Measurements from ENCODE around the gene ZG16. TPM values are rescaled to one million over a fixed set of nuclear protein-coding genes. Genes with fewer than 3 reads are reported as not detected.
A peak's percentile ranks its signal among the peaks of the same experiment; 100 is the strongest.

ZG16 gene
- total and polyA plus RNA-seq, 7 experiments from 2014 or later, result not detected

GRCh38 chr16:29820730-29821642 lies 42.9 kb downstream of the ZG16 start:
- Mint-ChIP-seq H3K4me1 (peaks cover 46 to 91% (median 71%) of the 10 kb centered on the region in 7 donors), H3K27me3 (peaks cover 0 to under 1% (median 0%) of the 10 kb centered on the region in 5 donors), H3K9me3 (peaks cover 0 to under 1% (median 0%) of the 10 kb centered on the region in 11 donors), H3K27ac (peak overlapping the region; percentile 89 to 99 (median 96)), H3K36me3 (peaks cover 4 to 40% (median 13%) of the 10 kb centered on the region in 5 donors), H3K4me3 (peak overlapping the region; percentile 86 to 99 (median 97))
- H3K27ac ChIP-seq (ENCODE audit: low read depth, low read length), result peak overlapping the region; percentile 84
- ATAC-seq (peak; percentile 44), DNase-seq (peak in 3 of 9 donors; percentile 20 to 44 (median 20))
- intact Hi-C loops (cut with micrococcal nuclease), result loop anchor here (1.0 to 5.0 kb wide), 5 partner anchors 16 to 106 kb away; partner anchors contain the start of genes CDIPT (in 2 of the 2), KCTD13 (in 1 of the 2) and KIF22 (in 1 of the 2)
- H3K9me3 ChIP-seq (ENCODE audit: control insufficient read depth in 2 of 3, low read length in 3 of 3), result no peaks in the 10 kb centered on the region
- H3K4me3 ChIP-seq (ENCODE audit: low read length), result peak overlapping the region; percentile 95
- no peaks in the 10 kb centered on the region for H3K27me3 ChIP-seq (ENCODE audit: control insufficient read depth in 2 of 2, insufficient read depth in 2 of 2, low read length in 2 of 2)
- peaks cover 66 to 73% of the 10 kb centered on the region in 2 donors for H3K4me1 ChIP-seq (ENCODE audit: control insufficient read depth in 2 of 2, insufficient read depth in 2 of 2, low read length in 2 of 2)
- CTCF ChIA-PET, result interaction anchor here (0.5 to 9.4 kb wide), 6 partner anchors 11 to 120 kb away, joined by 3 to 108 read pairs (median 4); partner anchors contain the start of gene KIF22
- POLR2A ChIA-PET, result interaction anchor here (0.8 to 6.7 kb wide), 15 partner anchors 7 to 245 kb away, joined by 3 to 109 read pairs (median 5); partner anchors contain the start of genes ALDOA, KIF22, MAZ and PRRT2
- H3K36me3 ChIP-seq (ENCODE audit: control insufficient read depth in 2 of 3, insufficient read depth in 3 of 3, low read length in 3 of 3), result peaks cover 0 to 19% (median 0%) of the 10 kb centered on the region in 3 experiments

DNA sequence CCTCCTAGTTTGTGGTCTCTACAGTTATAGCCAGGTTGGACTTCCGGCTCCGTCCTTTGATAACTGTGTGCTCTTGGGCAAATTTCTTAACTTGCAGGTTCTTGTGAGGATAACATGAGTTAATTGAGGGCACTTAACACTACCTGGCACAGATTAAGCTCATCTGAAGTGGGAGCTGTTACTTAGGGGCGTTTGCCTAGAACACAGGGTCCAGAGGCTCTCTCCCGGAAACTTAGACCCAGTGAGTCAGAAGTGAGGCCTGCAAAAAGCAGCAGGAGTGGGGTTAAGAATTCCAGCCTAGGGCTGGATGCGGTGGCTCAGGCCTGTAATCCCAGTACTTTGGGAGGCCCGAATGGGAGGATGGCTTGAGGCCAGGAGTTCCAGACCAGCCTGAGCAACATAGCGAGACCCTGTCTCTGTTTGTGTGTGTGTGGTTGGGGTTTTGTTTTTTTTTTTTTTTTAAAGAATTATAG lies 43.6 kb downstream of the ZG16 start:
- peak overlapping the region; percentile 86 to 99 (median 97) for H3K4me3 Mint-ChIP-seq
- peak overlapping the region; percentile 89 to 99 (median 96) for H3K27ac Mint-ChIP-seq
- ChIA-PET CTCF (interaction anchor here (0.6 to 9.4 kb wide), 4 partner anchors 14 to 121 kb away, joined by 3 to 108 read pairs (median 30); no protein-coding TSS in a partner anchor), POLR2A (interaction anchor here (0.6 to 4.4 kb wide), 10 partner anchors 10 to 139 kb away, joined by 3 to 28 read pairs (median 6); partner anchors contain the start of genes KIF22 and PRRT2)
- H3K9me3 ChIP-seq (ENCODE audit: control insufficient read depth in 2 of 3, low read length in 3 of 3), result no peaks in the 10 kb centered on the region
- peak overlapping the region; percentile 84 for H3K27ac ChIP-seq (ENCODE audit: low read depth, low read length)
- no peaks in the 10 kb centered on the region for H3K27me3 ChIP-seq (ENCODE audit: control insufficient read depth in 2 of 2, insufficient read depth in 2 of 2, low read length in 2 of 2)
- peak overlapping the region; percentile 95 for H3K4me3 ChIP-seq (ENCODE audit: low read length)
- H3K9me3 Mint-ChIP-seq, result no peaks in the 10 kb centered on the region
- ATAC-seq, result no peak
- no peaks in the 10 kb centered on the region for H3K27me3 Mint-ChIP-seq
- H3K4me1 ChIP-seq (ENCODE audit: control insufficient read depth in 2 of 2, insufficient read depth in 2 of 2, low read length in 2 of 2), result peaks cover 72 to 78% of the 10 kb centered on the region in 2 donors
- no peak for DNase-seq
- peaks cover 0 to 19% (median 0%) of the 10 kb centered on the region in 3 experiments for H3K36me3 ChIP-seq (ENCODE audit: control insufficient read depth in 2 of 3, insufficient read depth in 3 of 3, low read length in 3 of 3)
- H3K4me1 Mint-ChIP-seq, result peaks cover 47 to 97% (median 72%) of the 10 kb centered on the region in 7 donors
- H3K36me3 Mint-ChIP-seq, result peaks cover 4 to 38% (median 13%) of the 10 kb centered on the region in 5 donors
- intact Hi-C loops (cut with micrococcal nuclease), result loop anchor here in 1 of 2 donors (2.0 to 5.0 kb wide), 2 partner anchors 17 to 106 kb away; partner anchors contain the start of gene KCTD13

- H3K27me3 ChIP-seq (ENCODE audit: control insufficient read depth in 2 of 2, insufficient read depth in 2 of 2, low read length in 2 of 2), result no peaks in the 10 kb centered on the region
- Mint-ChIP-seq H3K27me3 (no peaks in the 10 kb centered on the region), H3K4me3 (peak overlapping the region; percentile 70 to 95 (median 86)), H3K36me3 (peaks cover 0 to 19% (median 6%) of the 10 kb centered on the region in 5 donors), H3K27ac (peak overlapping the region; percentile 56 to 99 (median 96)), H3K4me1 (peaks cover 38 to 97% (median 59%) of the 10 kb centered on the region in 7 donors), H3K9me3 (peaks cover 0 to 1% (median 0%) of the 10 kb centered on the region in 11 donors)
- H3K4me1 ChIP-seq (ENCODE audit: control insufficient read depth in 2 of 2, insufficient read depth in 2 of 2, low read length in 2 of 2), result peaks cover 65 to 79% of the 10 kb centered on the region in 2 donors
- ATAC-seq (no peak), DNase-seq (no peak)
- CTCF ChIA-PET, result interaction anchor here (0.6 to 9.4 kb wide), 5 partner anchors 23 to 568 kb away, joined by 3 to 108 read pairs (median 6); no protein-coding TSS in a partner anchor
- H3K36me3 ChIP-seq (ENCODE audit: control insufficient read depth in 2 of 3, insufficient read depth in 3 of 3, low read length in 3 of 3), result peaks cover 0 to 3% (median 0%) of the 10 kb centered on the region in 3 experiments
- peak overlapping the region; percentile 72 for H3K27ac ChIP-seq (ENCODE audit: low read depth, low read length)
- POLR2A ChIA-PET, result interaction anchor here (0.6 to 6.7 kb wide), 8 partner anchors 7 to 645 kb away, joined by 3 to 70 read pairs (median 4); partner anchors contain the start of genes CORO1A, HIRIP3, INO80E and KIF22
- intact Hi-C loops (cut with micrococcal nuclease), result loop anchor here (1.0 to 5.0 kb wide), 2 partner anchors 8 to 103 kb away; partner anchors contain the start of genes KCTD13 (in 1 of the 2) and PAGR1 (in 1 of the 2)
- peak overlapping the region; percentile 44 for H3K4me3 ChIP-seq (ENCODE audit: low read length)
- no peaks in the 10 kb centered on the region for H3K9me3 ChIP-seq (ENCODE audit: control insufficient read depth in 2 of 3, low read length in 3 of 3)
These were observed 46.6 kb downstream of the ZG16 start for GRCh38 chr16:29824589-29825144.

GRCh38 chr16:29825145-29826044 lies 47.3 kb downstream of the ZG16 start:
- Mint-ChIP-seq H3K36me3 (peaks cover 0 to 19% (median 4%) of the 10 kb centered on the region in 5 donors), H3K27me3 (no peaks in the 10 kb centered on the region), H3K27ac (peak overlapping the region; percentile 56 to 99 (median 96)), H3K9me3 (peaks cover 0 to 1% (median 0%) of the 10 kb centered on the region in 11 donors), H3K4me1 (peaks cover 39 to 97% (median 57%) of the 10 kb centered on the region in 7 donors), H3K4me3 (peak overlapping the region; percentile 70 to 95 (median 86))
- ATAC-seq (no peak), DNase-seq (peak in 6 of 9 donors; percentile 36 to 52 (median 43))
- ChIA-PET POLR2A (interaction anchor here (0.8 to 6.7 kb wide), 13 partner anchors 8 to 358 kb away, joined by 3 to 70 read pairs (median 12); partner anchors contain the start of genes CORO1A, HIRIP3, INO80E and KIF22), CTCF (interaction anchor here (0.6 to 3.2 kb wide), 7 partner anchors 8 to 568 kb away, joined by 3 to 17 read pairs (median 8); no protein-coding TSS in a partner anchor)
- Histone ChIP-seq H3K27ac (ENCODE audit: low read depth, low read length) (peak overlapping the region; percentile 72), H3K4me3 (ENCODE audit: low read length) (peak overlapping the region; percentile 44), H3K9me3 (ENCODE audit: control insufficient read depth in 2 of 3, low read length in 3 of 3) (no peaks in the 10 kb centered on the region), H3K36me3 (ENCODE audit: control insufficient read depth in 2 of 3, insufficient read depth in 3 of 3, low read length in 3 of 3) (peaks cover 0 to 5% (median 0%) of the 10 kb centered on the region in 3 experiments), H3K27me3 (ENCODE audit: control insufficient read depth in 2 of 2, insufficient read depth in 2 of 2, low read length in 2 of 2) (no peaks in the 10 kb centered on the region), H3K4me1 (ENCODE audit: control insufficient read depth in 2 of 2, insufficient read depth in 2 of 2, low read length in 2 of 2) (peaks cover 61 to 81% of the 10 kb centered on the region in 2 donors)
- intact Hi-C loops (cut with micrococcal nuclease), result loop anchor here in 1 of 2 donors (1.0 kb wide), 1 partner anchor 9 kb away; the partner anchor contains the start of gene PAGR1

GRCh38 chr16:29826342-29826695 lies 48.3 kb downstream of the ZG16 start:
- H3K27me3 ChIP-seq (ENCODE audit: control insufficient read depth in 2 of 2, insufficient read depth in 2 of 2, low read length in 2 of 2), result no peaks in the 10 kb centered on the region
- H3K9me3 ChIP-seq (ENCODE audit: control insufficient read depth in 2 of 3, low read length in 3 of 3), result no peaks in the 10 kb centered on the region
- H3K27me3 Mint-ChIP-seq, result no peaks in the 10 kb centered on the region
- peaks cover 0 to 14% (median 12%) of the 10 kb centered on the region in 5 donors for H3K36me3 Mint-ChIP-seq
- ATAC-seq, result no peak
- H3K4me1 Mint-ChIP-seq, result peaks cover 45 to 97% (median 56%) of the 10 kb centered on the region in 7 donors
- peak overlapping the region; percentile 44 for H3K4me3 ChIP-seq (ENCODE audit: low read length)
- intact Hi-C loops (cut with micrococcal nuclease), result no loop called here
- peak overlapping the region; percentile 72 for H3K27ac ChIP-seq (ENCODE audit: low read depth, low read length)
- peaks cover 0 to 14% (median 3%) of the 10 kb centered on the region in 3 experiments for H3K36me3 ChIP-seq (ENCODE audit: control insufficient read depth in 2 of 3, insufficient read depth in 3 of 3, low read length in 3 of 3)
- peak overlapping the region; percentile 81 to 95 (median 88) for H3K4me3 Mint-ChIP-seq
- H3K9me3 Mint-ChIP-seq, result peaks cover 0 to 1% (median 0%) of the 10 kb centered on the region in 11 donors
- ChIA-PET CTCF (interaction anchor here (0.8 to 3.2 kb wide), 7 partner anchors 8 to 126 kb away, joined by 3 to 17 read pairs (median 8); partner anchors contain the start of genes KIF22 and PAGR1), POLR2A (interaction anchor here (0.6 to 6.7 kb wide), 17 partner anchors 9 to 353 kb away, joined by 3 to 70 read pairs (median 8); partner anchors contain the start of genes HIRIP3, INO80E, KIF22 and MAZ)
- H3K27ac Mint-ChIP-seq, result peak overlapping the region; percentile 83 to 99 (median 96)
- H3K4me1 ChIP-seq (ENCODE audit: control insufficient read depth in 2 of 2, insufficient read depth in 2 of 2, low read length in 2 of 2), result peaks cover 60 to 81% of the 10 kb centered on the region in 2 donors
- no peak for DNase-seq

All from naive thymus-derived CD4-positive, alpha-beta T cell (primary cell).